GM21515 (cell line): ENCODE data around the gene LHPP.

Source experiments
- ATAC-seq: cut with Tn5 transposase; IDR thresholded peaks from one replicate; pipeline ENCODE4 v1.9.1; 2021; ENCODE audit not compliant: unreplicated experiment

LHPP gene

DNA sequence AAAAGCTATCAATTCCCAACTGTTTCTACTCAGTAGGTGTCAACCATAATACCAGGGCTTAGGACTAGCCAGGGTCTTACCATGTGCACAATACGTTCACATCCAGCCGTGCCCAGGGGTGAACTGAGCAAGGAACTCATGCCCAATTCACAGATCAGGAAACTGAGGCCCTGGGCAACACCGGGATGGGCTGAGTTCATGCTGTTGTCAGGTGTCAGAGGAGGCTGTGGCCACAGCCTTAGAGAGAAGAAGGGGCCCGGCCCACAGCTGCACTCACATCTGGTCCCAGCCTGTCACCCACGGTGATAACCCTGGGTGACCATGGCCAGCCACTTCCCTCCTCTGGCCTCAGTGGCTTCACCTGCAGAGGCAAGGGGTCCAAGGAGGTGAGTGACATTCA is 190.6 kb downstream of the LHPP start:
- no peak for ATAC-seq

GRCh38 chr10:124652701-124653100 is 191.1 kb downstream of the LHPP start:
- ATAC-seq = no peak

DNA sequence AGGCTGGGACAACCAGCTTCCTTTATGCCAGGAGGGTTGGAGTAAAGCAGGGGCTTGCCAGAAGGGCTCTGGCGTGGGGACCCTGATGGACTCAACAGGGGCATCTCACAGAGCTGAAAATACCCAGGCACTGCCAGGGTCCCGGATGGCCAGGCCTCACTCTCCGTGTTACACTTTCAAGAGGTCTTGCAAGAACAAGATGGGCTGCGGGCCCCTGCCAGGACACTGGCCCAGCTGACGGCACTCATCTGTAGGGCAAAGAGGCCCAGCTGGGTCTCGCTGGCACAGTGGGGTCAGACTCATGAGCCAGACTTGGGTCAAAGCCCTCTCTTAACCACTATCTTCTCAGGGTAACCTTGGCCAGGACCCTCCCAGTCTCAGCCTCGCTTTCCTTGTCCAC is 191.7 kb downstream of the LHPP start:
- no peak for ATAC-seq

GRCh38 chr10:124653811-124654651 is 192.4 kb downstream of the LHPP start:
- no peak for ATAC-seq

DNA sequence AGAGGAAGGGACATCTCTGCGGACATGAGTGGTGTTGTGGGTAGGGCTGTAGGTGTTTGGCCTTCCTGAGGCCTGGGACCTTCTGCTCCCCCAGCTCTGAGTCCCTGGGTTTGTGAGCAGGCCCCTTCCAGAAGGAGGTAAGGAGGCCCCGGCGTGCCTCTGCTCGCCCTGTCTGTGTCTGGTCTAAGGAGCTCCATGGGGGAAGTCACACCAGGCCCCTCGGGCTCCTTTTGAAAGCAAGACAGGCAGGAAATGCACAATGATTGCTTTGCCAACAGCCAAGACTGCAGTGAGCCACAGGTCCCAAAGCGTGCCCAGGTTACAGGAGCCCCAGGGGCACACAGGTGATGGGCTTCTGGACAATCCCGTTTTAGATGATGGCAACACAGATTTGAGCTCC is 193.1 kb downstream of the LHPP start:
- no peak for ATAC-seq

GRCh38 chr10:124655191-124656112 is 193.8 kb downstream of the LHPP start:
- ATAC-seq = no peak

- no peak for ATAC-seq
These were observed 194.5 kb downstream of the LHPP start for GRCh38 chr10:124656113-124656490.

DNA sequence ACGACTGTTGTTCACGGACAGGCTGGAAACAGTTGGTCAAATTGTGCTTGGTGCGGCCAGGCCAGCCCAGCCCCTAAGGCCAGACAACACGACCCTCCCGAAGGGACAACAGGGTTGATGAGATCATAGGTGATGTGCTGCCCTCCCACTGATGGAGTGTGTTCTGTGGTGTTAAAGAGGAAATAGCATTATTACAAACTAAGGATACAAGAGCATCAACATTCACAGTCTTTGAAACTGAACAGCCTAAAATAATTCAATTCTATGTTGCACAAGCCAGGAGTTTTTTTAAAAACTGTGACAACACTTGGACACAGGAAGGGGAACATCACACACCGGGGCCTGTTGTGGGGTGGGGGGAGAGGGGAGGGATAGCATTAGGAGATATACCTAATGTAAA is 194.9 kb downstream of the LHPP start:
- no peak for ATAC-seq

DNA sequence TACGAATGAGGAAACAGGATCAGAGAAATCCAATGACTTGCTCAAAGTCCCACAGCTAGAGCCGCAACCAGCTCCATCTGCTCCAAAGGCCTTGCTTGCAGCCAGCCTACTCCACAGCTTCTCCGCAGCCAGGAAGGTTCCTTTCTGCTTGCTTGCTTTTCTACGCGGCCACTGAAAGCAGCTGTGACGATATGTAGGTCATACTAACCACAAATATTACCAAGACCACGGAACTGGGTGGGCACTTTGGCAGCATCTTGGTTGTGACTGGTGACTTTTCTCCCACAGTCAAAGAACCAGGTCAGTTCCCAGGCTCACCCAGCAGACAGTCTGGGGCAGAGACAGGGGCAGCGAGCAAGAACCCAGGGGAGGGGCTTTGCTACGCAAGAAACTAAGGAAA is 196.2 kb downstream of the LHPP start:
- no peak for ATAC-seq

GRCh38 chr10:124658591-124659242 is 197.1 kb downstream of the LHPP start:
- no peak for ATAC-seq

DNA sequence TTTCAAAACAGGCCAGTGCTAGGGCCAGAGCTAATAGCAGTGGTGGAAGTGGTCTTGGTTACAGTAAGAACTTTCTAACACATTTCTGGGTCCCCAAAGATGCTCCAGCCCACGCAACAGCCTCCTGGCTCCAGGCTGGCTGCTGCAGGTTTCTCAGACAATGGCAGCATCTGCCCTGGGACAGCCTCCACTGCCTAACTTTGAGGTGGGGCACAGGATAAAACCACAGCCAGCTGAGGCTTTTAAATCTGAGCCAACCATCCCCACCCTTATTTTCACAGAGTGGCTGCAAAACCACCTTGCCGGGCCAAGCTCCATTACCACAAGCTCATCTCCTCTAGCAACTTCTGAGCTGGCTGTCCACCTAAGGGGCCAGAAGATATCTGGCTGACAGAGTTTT is 197.8 kb downstream of the LHPP start:
- ATAC-seq = no peak

GRCh38 chr10:124660404-124661125 is 198.9 kb downstream of the LHPP start:
- ATAC-seq = no peak

GRCh38 chr10:124661660-124662180 is 200.1 kb downstream of the LHPP start:
- no peak for ATAC-seq

- ATAC-seq = no peak
These were observed 201.6 kb downstream of the LHPP start for GRCh38 chr10:124663228-124663627.
